Testis (tissue), 2 donors: ENCODE results near the gene CTDP1.

Experiments
- CTCF ChIP-seq, 3 experiments: fragments of 450-650 bp in 2 of 3; fragments of 200-600 bp in 1 of 3; sonication (generic) in 1 of 3; IDR thresholded peaks; one replicate each; pipeline ENCODE4 v1.5.1; 2016 to 2019; ENCODE audit warnings: antibody characterized with exemption in 3 of 3, mild to moderate bottlenecking in 2 of 3, moderate library complexity in 1 of 3
- POLR2A ChIP-seq: fragments of 450-650 bp; IDR thresholded peaks from one replicate; pipeline ENCODE4 v1.6.1; 2017; ENCODE audit warnings: antibody characterized with exemption, mild to moderate bottlenecking, moderate library complexity

GRCh38 chr18:79697976-79698375, 18.4 kb downstream of the CTDP1 start:
- TF ChIP-seq CTCF (IDR thresholded peaks at IDR 0.05) (no peak), POLR2A (no peak)
